Endodermal cell (in vitro differentiated cells): Measurements from ENCODE around the gene CPT1A. TPM values are rescaled to one million over a fixed set of nuclear protein-coding genes. Genes with fewer than 3 reads are reported as not detected.

Experiments used
- DNase-seq: peaks from one replicate; pipeline ENCODE4 v3.0.0-alpha.2; 2017
- H3K27ac ChIP-seq: 2 replicates; pipeline ENCODE4 v1.5.1; 2013; ENCODE audit warnings: mild to moderate bottlenecking, low read depth, low read length, moderate library complexity
- H3K27me3 ChIP-seq: 2 replicates; pipeline ENCODE4 v1.6.1; 2013; ENCODE audit warnings: mild to moderate bottlenecking, low read length, moderate library complexity; ENCODE audit not compliant: insufficient read depth, control insufficient read depth, poor library complexity, severe bottlenecking
- H3K36me3 ChIP-seq: 2 replicates; pipeline ENCODE4 v1.7.0; 2013; ENCODE audit warnings: mild to moderate bottlenecking, low read length, moderate library complexity; ENCODE audit not compliant: control insufficient read depth, insufficient read depth
- H3K4me1 ChIP-seq: one replicate; pipeline ENCODE4 v1.7.0; 2013; ENCODE audit warnings: low read length; ENCODE audit not compliant: control insufficient read depth, insufficient read depth
- H3K4me3 ChIP-seq: 2 replicates; pipeline ENCODE4 v1.5.1; 2013; ENCODE audit warnings: mild to moderate bottlenecking, low read length, moderate library complexity
- H3K9ac ChIP-seq: 2 replicates; pipeline ENCODE4 v1.6.1; 2013; ENCODE audit warnings: mild to moderate bottlenecking, low read length, moderate library complexity; ENCODE audit not compliant: poor library complexity, severe bottlenecking; ENCODE audit errors: extremely low read depth
- H3K9me3 ChIP-seq: 2 replicates; pipeline ENCODE4 v1.6.1; 2013; ENCODE audit warnings: mild to moderate bottlenecking, low read length, moderate library complexity; ENCODE audit not compliant: control insufficient read depth
- H3K27ac Mint-ChIP-seq: 2 replicates; pipeline ENCODE4 v1.8.0; 2020; ENCODE audit warnings: mixed read lengths
- H3K27me3 Mint-ChIP-seq: 2 replicates; pipeline ENCODE4 v1.8.0; 2021; ENCODE audit warnings: mild to moderate bottlenecking, mixed read lengths; ENCODE audit not compliant: insufficient read depth
- H3K36me3 Mint-ChIP-seq: 2 replicates; pipeline ENCODE4 v1.8.0; 2020; ENCODE audit warnings: low read depth, mixed read lengths
- H3K4me1 Mint-ChIP-seq: 2 replicates; pipeline ENCODE4 v1.8.0; 2020; ENCODE audit warnings: mixed read lengths
- H3K4me3 Mint-ChIP-seq: 2 replicates; pipeline ENCODE4 v1.8.0; 2020; ENCODE audit warnings: mild to moderate bottlenecking, moderate library complexity, mixed read lengths
- H3K9me3 Mint-ChIP-seq: 2 replicates; pipeline ENCODE4 v1.8.0; 2020; ENCODE audit warnings: mild to moderate bottlenecking, mixed read lengths
- WGBS, 2 experiments: methylation state at CpG; one replicate each; pipeline versions ENCODE4 v1.1.5 to v1.1.7; 2013; ENCODE audit warnings: missing lambda C conversion rate in 2 of 2, mixed read lengths in 1 of 2; ENCODE audit not compliant: insufficient coverage in 1 of 2, insufficient read length in 1 of 2; 5-methylcytosine and 5-hydroxymethylcytosine counted together
- total RNA-seq, 2 donors: library from RNA; stranded (reverse); fragmentation: NEBNext Ultra II Directional in 1 of 2; extraction: Animal tissue kit (Norgen Biotek cat#: 25700) in 1 of 2; gene quantifications; 2 replicates in 1 of 2; 3 replicates in 1 of 2; pipeline ENCODE4 v1.2.1, GENCODE V29; 2021
- TF ChIP-seq, protein P1 (sequence below): fragments of 200-600 bp; sonication (generic); conservative IDR thresholded peaks from 2 replicates; pipeline ENCODE4 v1.5.0; 2021; ENCODE audit warnings: antibody characterized with exemption, mild to moderate bottlenecking

CPT1A gene
- total RNA-seq, 2 donors from 2014 or later, result 3.3 to 7.3 TPM

DNA sequence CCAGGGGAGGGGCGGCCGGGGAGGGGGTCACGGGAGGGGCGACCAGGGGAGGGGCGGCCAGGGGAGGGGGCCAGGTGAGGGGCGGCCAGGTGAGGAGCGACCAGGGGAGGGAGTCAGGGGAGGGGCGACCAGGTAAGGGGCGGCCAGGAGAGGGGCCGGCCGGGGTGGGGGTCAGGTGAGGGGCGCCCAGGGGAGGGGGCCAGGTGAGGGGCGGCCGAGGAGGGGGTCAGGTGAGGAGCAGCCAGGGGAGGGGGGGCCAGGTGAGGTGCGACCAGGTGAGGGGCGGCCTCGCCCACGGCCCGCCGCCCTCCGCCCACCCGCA lies 90.8 kb downstream of the CPT1A start:
- TF ChIP-seq, protein P1, sequence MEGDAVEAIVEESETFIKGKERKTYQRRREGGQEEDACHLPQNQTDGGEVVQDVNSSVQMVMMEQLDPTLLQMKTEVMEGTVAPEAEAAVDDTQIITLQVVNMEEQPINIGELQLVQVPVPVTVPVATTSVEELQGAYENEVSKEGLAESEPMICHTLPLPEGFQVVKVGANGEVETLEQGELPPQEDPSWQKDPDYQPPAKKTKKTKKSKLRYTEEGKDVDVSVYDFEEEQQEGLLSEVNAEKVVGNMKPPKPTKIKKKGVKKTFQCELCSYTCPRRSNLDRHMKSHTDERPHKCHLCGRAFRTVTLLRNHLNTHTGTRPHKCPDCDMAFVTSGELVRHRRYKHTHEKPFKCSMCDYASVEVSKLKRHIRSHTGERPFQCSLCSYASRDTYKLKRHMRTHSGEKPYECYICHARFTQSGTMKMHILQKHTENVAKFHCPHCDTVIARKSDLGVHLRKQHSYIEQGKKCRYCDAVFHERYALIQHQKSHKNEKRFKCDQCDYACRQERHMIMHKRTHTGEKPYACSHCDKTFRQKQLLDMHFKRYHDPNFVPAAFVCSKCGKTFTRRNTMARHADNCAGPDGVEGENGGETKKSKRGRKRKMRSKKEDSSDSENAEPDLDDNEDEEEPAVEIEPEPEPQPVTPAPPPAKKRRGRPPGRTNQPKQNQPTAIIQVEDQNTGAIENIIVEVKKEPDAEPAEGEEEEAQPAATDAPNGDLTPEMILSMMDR, result no peak
- no peaks in the 10 kb centered on the region for H3K9me3 Mint-ChIP-seq
- peaks cover 21% of the 10 kb centered on the region for H3K36me3 Mint-ChIP-seq
- no peaks in the 10 kb centered on the region for H3K27me3 ChIP-seq
- no peaks in the 10 kb centered on the region for H3K9me3 ChIP-seq
- no peak overlapping the region for H3K27ac ChIP-seq
- H3K4me1 Mint-ChIP-seq, result peaks cover 25% of the 10 kb centered on the region
- peaks cover 3% of the 10 kb centered on the region for H3K36me3 ChIP-seq
- no peaks in the 10 kb centered on the region for H3K27me3 Mint-ChIP-seq
- H3K27ac Mint-ChIP-seq, result no peak overlapping the region
- H3K4me3 Mint-ChIP-seq, result peak overlapping the region; percentile 70
- no peaks in the 10 kb centered on the region for H3K4me1 ChIP-seq
- H3K9ac ChIP-seq, result no peak overlapping the region
- 0 to 2% methylated on average over 1 to 10 of the region's 22 CpGs for WGBS, 2 experiments
- DNase-seq, result no peak
- no peak overlapping the region for H3K4me3 ChIP-seq

DNA sequence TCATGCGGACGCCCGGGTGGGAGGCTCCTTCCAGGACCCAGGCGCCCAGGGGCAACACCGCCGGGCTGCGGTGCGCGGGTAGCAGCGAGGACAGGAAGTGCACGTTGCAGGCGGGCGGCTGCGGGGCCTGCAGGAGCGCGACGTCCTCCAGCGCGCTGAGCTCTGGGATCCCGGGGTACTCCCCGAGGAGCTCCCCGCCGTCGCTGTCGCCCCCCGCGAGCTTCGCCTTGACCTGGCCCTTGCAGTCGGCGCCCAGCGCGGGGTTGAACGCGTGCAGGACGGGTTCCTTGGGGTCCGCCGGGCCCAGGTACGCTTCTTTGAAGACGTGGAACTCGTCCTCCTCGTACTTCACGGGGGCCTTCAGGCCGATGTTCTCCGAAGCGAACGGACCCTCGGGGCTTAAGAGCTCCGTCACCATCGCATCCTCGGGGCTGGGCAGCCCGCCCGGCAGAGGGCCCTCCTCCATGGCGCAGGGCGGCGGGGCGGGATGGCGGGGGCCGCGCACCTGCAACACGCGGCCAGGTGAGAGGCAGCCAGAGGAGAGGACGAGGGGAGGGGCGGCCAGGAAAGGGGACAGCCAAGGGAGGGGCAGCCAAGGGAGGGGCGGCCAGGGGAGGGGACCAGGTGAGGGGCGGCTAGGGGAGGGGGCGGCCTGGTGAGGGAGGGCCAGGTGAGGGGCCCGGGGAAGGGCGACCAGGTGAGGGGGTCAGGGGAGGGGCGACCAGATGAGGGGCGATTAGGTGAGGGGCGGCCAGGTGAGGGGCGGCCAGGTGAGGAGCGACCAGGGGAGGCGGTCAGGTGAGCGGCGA lies 91.3 kb downstream of the CPT1A start:
- WGBS, 2 experiments, result 40 to 53% methylated on average over 27 to 72 of the region's 76 CpGs

DNA sequence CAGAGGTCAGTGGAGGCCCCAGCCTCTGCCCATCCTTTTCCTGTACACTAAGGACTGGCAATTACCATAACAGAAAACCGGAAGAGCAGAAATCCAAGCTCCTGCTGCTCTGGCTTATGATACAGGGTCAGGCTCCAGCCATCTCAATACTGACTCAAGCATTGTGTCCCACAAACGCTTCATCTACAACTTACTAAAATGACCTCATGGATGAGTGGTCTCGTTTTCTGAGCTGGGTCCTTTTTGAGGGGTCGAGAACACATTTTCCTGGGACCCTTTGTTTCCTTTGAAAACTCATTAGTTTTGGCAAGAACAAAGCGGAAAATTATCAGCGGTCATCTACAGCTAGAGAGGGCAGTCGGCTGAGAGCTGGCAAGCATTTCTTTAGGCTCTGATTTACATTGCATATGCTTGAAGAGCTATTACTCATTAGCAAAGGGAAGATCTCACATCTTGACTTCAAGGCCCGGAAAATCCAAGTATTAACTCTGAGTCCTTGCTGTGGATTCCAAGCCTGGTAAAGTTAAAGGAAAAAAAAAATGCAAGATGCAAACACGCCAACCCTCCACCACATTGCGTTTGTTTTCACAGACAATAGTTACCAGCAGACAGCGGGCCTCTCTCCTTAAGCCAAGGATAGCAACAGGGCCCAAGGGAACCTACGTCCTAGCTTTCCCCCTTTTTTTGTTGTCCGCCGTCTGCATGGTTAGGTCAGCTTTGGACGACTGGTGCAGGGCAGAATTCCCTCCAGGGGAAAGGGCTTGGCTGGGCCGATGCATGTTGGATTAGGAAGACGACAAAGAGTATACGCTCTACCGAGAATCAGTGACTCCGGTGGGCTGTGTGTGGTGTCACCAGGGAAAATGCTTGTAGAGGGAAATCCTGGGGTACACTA lies 92.2 kb downstream of the CPT1A start:
- no peaks in the 10 kb centered on the region for H3K27me3 Mint-ChIP-seq
- no peak overlapping the region for H3K4me3 ChIP-seq
- DNase-seq, result peak; percentile 67
- H3K9me3 Mint-ChIP-seq, result no peaks in the 10 kb centered on the region
- H3K9ac ChIP-seq, result no peak overlapping the region
- peaks cover 4% of the 10 kb centered on the region for H3K36me3 ChIP-seq
- H3K4me1 ChIP-seq, result no peaks in the 10 kb centered on the region
- no peaks in the 10 kb centered on the region for H3K9me3 ChIP-seq
- H3K4me3 Mint-ChIP-seq, result peak overlapping the region; percentile 70
- H3K27ac Mint-ChIP-seq, result peak overlapping the region; percentile 95
- peaks cover 19% of the 10 kb centered on the region for H3K4me1 Mint-ChIP-seq
- H3K36me3 Mint-ChIP-seq, result peaks cover 31% of the 10 kb centered on the region
- H3K27me3 ChIP-seq, result no peaks in the 10 kb centered on the region
- WGBS, 2 experiments, result 67 to 74% methylated on average over 16 to 20 of the region's 20 CpGs
- peak overlapping the region; percentile 34 for H3K27ac ChIP-seq
- TF ChIP-seq, protein P1, result no peak

More for the DNA sequence above, 91.3 kb downstream of the CPT1A start:
- Histone ChIP-seq H3K27ac (peak overlapping the region; percentile 38), H3K9ac (no peak overlapping the region), H3K36me3 (peaks cover 4% of the 10 kb centered on the region), H3K4me1 (no peaks in the 10 kb centered on the region), H3K9me3 (no peaks in the 10 kb centered on the region), H3K27me3 (no peaks in the 10 kb centered on the region), H3K4me3 (no peak overlapping the region)
- peaks cover 25% of the 10 kb centered on the region for H3K4me1 Mint-ChIP-seq
- DNase-seq, result peak; percentile 95
- H3K36me3 Mint-ChIP-seq, result peaks cover 27% of the 10 kb centered on the region
- H3K27ac Mint-ChIP-seq, result peak overlapping the region; percentile 95
- peak overlapping the region; percentile 70 for H3K4me3 Mint-ChIP-seq
- TF ChIP-seq, protein P1, result no peak
- no peaks in the 10 kb centered on the region for H3K27me3 Mint-ChIP-seq
- H3K9me3 Mint-ChIP-seq, result no peaks in the 10 kb centered on the region
